ENCODE measurements around the gene SLC5A1. TPM values are rescaled to one million over a fixed set of nuclear protein-coding genes. Genes with fewer than 3 reads are reported as not detected.
A peak's percentile ranks its signal among the peaks of the same experiment; 100 is the strongest.
"Not testable (repeated sequence)": the region's sequence is repeated elsewhere in the genome, so short reads cannot be mapped to it uniquely, and the experiment has no call there.

The SLC5A1 gene
- total RNA-seq, 2 donors from 2014 or later = 0.33 to 7.0 TPM

GRCh38 chr22:32132783-32133182 is 89.7 kb downstream of the SLC5A1 start:
- no peak overlapping the region for H3K27ac ChIP-seq
- H3K4me3 ChIP-seq = no peak overlapping the region
- H3K9me3 ChIP-seq = no peaks in the 10 kb centered on the region
- ATAC-seq (no peak), DNase-seq (no peak)
- no peaks in the 10 kb centered on the region for H3K4me1 ChIP-seq
- WGBS, 2 donors = 64 to 68% methylated on average over 1 of the region's 1 CpG
- no peaks in the 10 kb centered on the region for H3K27me3 ChIP-seq
- H3K36me3 ChIP-seq (replicated peaks in 1 of 2; ENCODE audit: insufficient read depth in 1 of 2, low read depth in 2 of 2) = no peaks in the 10 kb centered on the region
- TF ChIP-seq POLR2A (IDR thresholded peaks at IDR 0.05) (no peak), CTCF (IDR thresholded peaks at IDR 0.05) (no peak)
- intact Hi-C loops (cut with DNase I) = no loop called here

- H3K36me3 ChIP-seq (replicated peaks in 1 of 2; ENCODE audit: insufficient read depth in 1 of 2, low read depth in 2 of 2); intact Hi-C loops (cut with DNase I); H3K4me1 ChIP-seq; H3K4me3 ChIP-seq; H3K27ac ChIP-seq; ATAC-seq; H3K27me3 ChIP-seq; H3K9me3 ChIP-seq; DNase-seq: not testable (repeated sequence)
- 75 to 81% methylated on average over 14 of the region's 14 CpGs for WGBS, 2 donors
Observed at GRCh38 chr22:32134796-32135195, 91.7 kb downstream of the SLC5A1 start.

- H3K4me3 ChIP-seq; H3K4me1 ChIP-seq; intact Hi-C loops (cut with DNase I); ATAC-seq; H3K27me3 ChIP-seq; DNase-seq; H3K27ac ChIP-seq; H3K36me3 ChIP-seq (replicated peaks in 1 of 2; ENCODE audit: insufficient read depth in 1 of 2, low read depth in 2 of 2); H3K9me3 ChIP-seq: not testable (repeated sequence)
- 60 to 68% methylated on average over 3 of the region's 3 CpGs for WGBS, 2 donors
Observed at GRCh38 chr22:32135958-32136357, 92.9 kb downstream of the SLC5A1 start.

- ATAC-seq; DNase-seq; H3K4me1 ChIP-seq; H3K4me3 ChIP-seq; H3K9me3 ChIP-seq; H3K27me3 ChIP-seq; H3K36me3 ChIP-seq (replicated peaks in 1 of 2; ENCODE audit: insufficient read depth in 1 of 2, low read depth in 2 of 2); intact Hi-C loops (cut with DNase I); H3K27ac ChIP-seq: not testable (repeated sequence)
- 59 to 71% methylated on average over 4 of the region's 4 CpGs for WGBS, 2 donors
Observed at GRCh38 chr22:32136881-32137280, 93.8 kb downstream of the SLC5A1 start.

- intact Hi-C loops (cut with DNase I); H3K4me3 ChIP-seq; H3K4me1 ChIP-seq; H3K27ac ChIP-seq; H3K9me3 ChIP-seq; ATAC-seq; H3K27me3 ChIP-seq; H3K36me3 ChIP-seq (replicated peaks in 1 of 2; ENCODE audit: insufficient read depth in 1 of 2, low read depth in 2 of 2): not testable (repeated sequence)
- WGBS, 2 donors = 59 to 62% methylated on average over 16 of the region's 16 CpGs
- peak in 1 of 4 donors; percentile 13 for DNase-seq
Observed at GRCh38 chr22:32137731-32138324, 94.8 kb downstream of the SLC5A1 start.

GRCh38 chr22:32138576-32138975 is 95.5 kb downstream of the SLC5A1 start:
- H3K36me3 ChIP-seq (replicated peaks in 1 of 2; ENCODE audit: insufficient read depth in 1 of 2, low read depth in 2 of 2); H3K9me3 ChIP-seq; ATAC-seq; H3K27ac ChIP-seq; H3K27me3 ChIP-seq; H3K4me1 ChIP-seq; DNase-seq; intact Hi-C loops (cut with DNase I); H3K4me3 ChIP-seq: not testable (repeated sequence)
- WGBS, 2 donors = 41 to 72% methylated on average over 1 of the region's 1 CpG

- H3K27ac ChIP-seq; DNase-seq; H3K4me1 ChIP-seq; H3K36me3 ChIP-seq (replicated peaks in 1 of 2; ENCODE audit: insufficient read depth in 1 of 2, low read depth in 2 of 2); H3K27me3 ChIP-seq; H3K4me3 ChIP-seq; H3K9me3 ChIP-seq; intact Hi-C loops (cut with DNase I): not testable (repeated sequence)
- TF ChIP-seq CTCF (IDR thresholded peaks at IDR 0.05) = peak in 3 of 7 experiments; percentile 9 to 25 (median 21)
- ATAC-seq = peak; percentile 68
- 25 to 38% methylated on average over 2 to 4 of the region's 6 CpGs for WGBS, 2 donors
Observed at GRCh38 chr22:32140688-32141087, 97.6 kb downstream of the SLC5A1 start.
